ENCODE data around the gene GSTT2B.
"Not testable (repeated sequence)": the region's sequence is repeated elsewhere in the genome, so short reads cannot be mapped to it uniquely, and the experiment has no call there.

GSTT2B gene

GRCh38 chr22:23955886-23956285 is 5.1 kb downstream of the GSTT2B start:
- not testable (repeated sequence) for H3K9ac ChIP-seq (ENCODE audit: low read length); H3K36me3 ChIP-seq (ENCODE audit: control insufficient read depth, insufficient read depth, low read length, severe bottlenecking); DNase-seq (ENCODE audit: low read depth); H3K4me3 ChIP-seq (ENCODE audit: low read length); H3K4me1 ChIP-seq (ENCODE audit: control insufficient read depth, insufficient read depth, low read length); H3K27me3 ChIP-seq (replicated peaks; ENCODE audit: control insufficient read depth, insufficient read depth, low read length); H3K9me3 ChIP-seq (ENCODE audit: control insufficient read depth, low read length)

GRCh38 chr22:23954991-23955305 is 6.0 kb downstream of the GSTT2B start:
- not testable (repeated sequence) for H3K9me3 ChIP-seq (ENCODE audit: control insufficient read depth, low read length); H3K36me3 ChIP-seq (ENCODE audit: control insufficient read depth, insufficient read depth, low read length, severe bottlenecking); H3K4me3 ChIP-seq (ENCODE audit: low read length); DNase-seq (ENCODE audit: low read depth); H3K9ac ChIP-seq (ENCODE audit: low read length); H3K27me3 ChIP-seq (replicated peaks; ENCODE audit: control insufficient read depth, insufficient read depth, low read length); H3K4me1 ChIP-seq (ENCODE audit: control insufficient read depth, insufficient read depth, low read length)

- not testable (repeated sequence) for H3K4me3 ChIP-seq (ENCODE audit: low read length); H3K36me3 ChIP-seq (ENCODE audit: control insufficient read depth, insufficient read depth, low read length, severe bottlenecking); H3K4me1 ChIP-seq (ENCODE audit: control insufficient read depth, insufficient read depth, low read length); H3K27me3 ChIP-seq (replicated peaks; ENCODE audit: control insufficient read depth, insufficient read depth, low read length); DNase-seq (ENCODE audit: low read depth); H3K9me3 ChIP-seq (ENCODE audit: control insufficient read depth, low read length); H3K9ac ChIP-seq (ENCODE audit: low read length)
These were observed 6.6 kb downstream of the GSTT2B start for GRCh38 chr22:23954193-23954990.

GRCh38 chr22:23953485-23953884 is 7.5 kb downstream of the GSTT2B start:
- H3K9ac ChIP-seq (ENCODE audit: low read length); H3K27me3 ChIP-seq (replicated peaks; ENCODE audit: control insufficient read depth, insufficient read depth, low read length); DNase-seq (ENCODE audit: low read depth); H3K4me3 ChIP-seq (ENCODE audit: low read length); H3K36me3 ChIP-seq (ENCODE audit: control insufficient read depth, insufficient read depth, low read length, severe bottlenecking); H3K4me1 ChIP-seq (ENCODE audit: control insufficient read depth, insufficient read depth, low read length); H3K9me3 ChIP-seq (ENCODE audit: control insufficient read depth, low read length): not testable (repeated sequence)

GRCh38 chr22:23952794-23953405 is 8.1 kb downstream of the GSTT2B start:
- not testable (repeated sequence) for H3K9me3 ChIP-seq (ENCODE audit: control insufficient read depth, low read length); DNase-seq (ENCODE audit: low read depth); H3K4me3 ChIP-seq (ENCODE audit: low read length); H3K36me3 ChIP-seq (ENCODE audit: control insufficient read depth, insufficient read depth, low read length, severe bottlenecking); H3K4me1 ChIP-seq (ENCODE audit: control insufficient read depth, insufficient read depth, low read length); H3K27me3 ChIP-seq (replicated peaks; ENCODE audit: control insufficient read depth, insufficient read depth, low read length); H3K9ac ChIP-seq (ENCODE audit: low read length)

- DNase-seq (ENCODE audit: low read depth); H3K36me3 ChIP-seq (ENCODE audit: control insufficient read depth, insufficient read depth, low read length, severe bottlenecking); H3K4me1 ChIP-seq (ENCODE audit: control insufficient read depth, insufficient read depth, low read length); H3K27me3 ChIP-seq (replicated peaks; ENCODE audit: control insufficient read depth, insufficient read depth, low read length); H3K4me3 ChIP-seq (ENCODE audit: low read length); H3K9me3 ChIP-seq (ENCODE audit: control insufficient read depth, low read length); H3K9ac ChIP-seq (ENCODE audit: low read length): not testable (repeated sequence)
These were observed 9.6 kb downstream of the GSTT2B start for GRCh38 chr22:23951383-23951782.

GRCh38 chr22:23949764-23950163 is 11.2 kb downstream of the GSTT2B start:
- not testable (repeated sequence) for H3K4me1 ChIP-seq (ENCODE audit: control insufficient read depth, insufficient read depth, low read length); DNase-seq (ENCODE audit: low read depth); H3K36me3 ChIP-seq (ENCODE audit: control insufficient read depth, insufficient read depth, low read length, severe bottlenecking); H3K9me3 ChIP-seq (ENCODE audit: control insufficient read depth, low read length); H3K27me3 ChIP-seq (replicated peaks; ENCODE audit: control insufficient read depth, insufficient read depth, low read length); H3K4me3 ChIP-seq (ENCODE audit: low read length); H3K9ac ChIP-seq (ENCODE audit: low read length)

- H3K27me3 ChIP-seq (replicated peaks; ENCODE audit: control insufficient read depth, insufficient read depth, low read length); DNase-seq (ENCODE audit: low read depth); H3K9ac ChIP-seq (ENCODE audit: low read length); H3K4me1 ChIP-seq (ENCODE audit: control insufficient read depth, insufficient read depth, low read length); H3K4me3 ChIP-seq (ENCODE audit: low read length); H3K36me3 ChIP-seq (ENCODE audit: control insufficient read depth, insufficient read depth, low read length, severe bottlenecking); H3K9me3 ChIP-seq (ENCODE audit: control insufficient read depth, low read length): not testable (repeated sequence)
These were observed 13.6 kb downstream of the GSTT2B start for GRCh38 chr22:23947391-23947790.

GRCh38 chr22:23940166-23940565 is 20.8 kb downstream of the GSTT2B start:
- H3K9me3 ChIP-seq (ENCODE audit: control insufficient read depth, low read length); H3K27me3 ChIP-seq (replicated peaks; ENCODE audit: control insufficient read depth, insufficient read depth, low read length); H3K4me3 ChIP-seq (ENCODE audit: low read length); H3K36me3 ChIP-seq (ENCODE audit: control insufficient read depth, insufficient read depth, low read length, severe bottlenecking); H3K4me1 ChIP-seq (ENCODE audit: control insufficient read depth, insufficient read depth, low read length); H3K9ac ChIP-seq (ENCODE audit: low read length); DNase-seq (ENCODE audit: low read depth): not testable (repeated sequence)

GRCh38 chr22:23939017-23939357 is 22.0 kb downstream of the GSTT2B start:
- H3K27me3 ChIP-seq (replicated peaks; ENCODE audit: control insufficient read depth, insufficient read depth, low read length): no peaks in the 10 kb centered on the region
- H3K36me3 ChIP-seq (ENCODE audit: control insufficient read depth, insufficient read depth, low read length, severe bottlenecking): no peaks in the 10 kb centered on the region
- no peaks in the 10 kb centered on the region for H3K4me1 ChIP-seq (ENCODE audit: control insufficient read depth, insufficient read depth, low read length)
- no peak overlapping the region for H3K4me3 ChIP-seq (ENCODE audit: low read length)
- DNase-seq (ENCODE audit: low read depth): no peak
- no peaks in the 10 kb centered on the region for H3K9me3 ChIP-seq (ENCODE audit: control insufficient read depth, low read length)
- H3K9ac ChIP-seq (ENCODE audit: low read length): no peak overlapping the region

- H3K4me1 ChIP-seq (ENCODE audit: control insufficient read depth, insufficient read depth, low read length): no peaks in the 10 kb centered on the region
- no peak for DNase-seq (ENCODE audit: low read depth)
These were observed 22.5 kb downstream of the GSTT2B start for GRCh38 chr22:23938328-23939016.

More at GRCh38 chr22:23938328-23939016, 22.5 kb downstream of the GSTT2B start:
- Histone ChIP-seq H3K9ac (ENCODE audit: low read length) (no peak overlapping the region), H3K36me3 (ENCODE audit: control insufficient read depth, insufficient read depth, low read length, severe bottlenecking) (no peaks in the 10 kb centered on the region), H3K27me3 (replicated peaks; ENCODE audit: control insufficient read depth, insufficient read depth, low read length) (no peaks in the 10 kb centered on the region), H3K9me3 (ENCODE audit: control insufficient read depth, low read length) (no peaks in the 10 kb centered on the region), H3K4me3 (ENCODE audit: low read length) (no peak overlapping the region)

Measured in adipocyte (in vitro differentiated cells).